Stimulated activated CD8-positive, alpha-beta memory T cell treated with anti-CD3 and anti-CD28 coated beads, Interleukin-2, amount 100 ng/mL, for 48 hours (primary cell): ENCODE data around the gene TSACC.

Experiments used
- DNase-seq, 2 donors: peaks; one replicate each; pipeline ENCODE4 v3.0.0-alpha.2; 2020; ENCODE audit warnings: low read depth in 2 of 2

The TSACC gene

GRCh38 chr1:156393095-156393494 lies 54.8 kb downstream of the TSACC start:
- no peak for DNase-seq

GRCh38 chr1:156394082-156394481 lies 55.8 kb downstream of the TSACC start:
- no peak for DNase-seq

- no peak for DNase-seq
These were observed 56.6 kb downstream of the TSACC start for GRCh38 chr1:156394835-156395461.
